ENCODE measurements around the gene AMH. TPM values are rescaled to one million over a fixed set of nuclear protein-coding genes. Genes with fewer than 3 reads are reported as not detected.

Gene AMH
- total RNA-seq, 4 donors from 2014 or later: 0.33 to 4.2 TPM; not detected in 2

DNA sequence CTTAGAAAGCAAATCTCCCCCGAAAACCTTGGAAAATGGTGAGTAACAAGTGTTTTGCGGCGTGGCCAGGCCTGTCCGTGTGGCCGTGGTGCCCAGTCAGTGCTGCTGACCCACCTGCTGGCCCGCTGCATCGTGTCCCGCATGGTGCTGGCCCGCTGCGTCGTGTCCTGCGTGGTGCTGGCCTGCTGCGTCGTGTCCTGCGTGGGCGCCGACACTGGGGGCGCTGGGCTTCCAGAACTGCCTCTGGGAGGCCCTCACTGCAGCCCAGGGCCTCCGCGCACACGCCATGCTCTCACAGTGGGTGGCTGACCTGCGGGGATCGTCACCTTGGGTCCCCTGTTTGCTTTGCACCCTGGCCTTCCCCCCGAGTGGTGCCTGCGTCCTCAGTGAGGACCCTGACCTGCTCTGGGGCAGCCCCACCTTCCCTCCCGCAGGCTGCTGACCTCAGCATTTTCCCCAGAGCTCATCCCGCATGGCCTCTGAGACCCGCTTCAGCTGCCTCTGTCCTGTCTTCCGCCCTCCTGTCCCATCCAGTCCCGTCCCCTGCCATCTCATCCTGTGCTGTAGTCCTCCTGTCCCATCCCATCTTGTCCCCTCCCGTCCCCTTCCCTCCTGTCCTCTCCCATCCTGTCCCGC, 23.6 kb upstream of the AMH start:
- Histone ChIP-seq H3K9me3 (no peaks in the 10 kb centered on the region), H3K36me3 (peaks cover 59 to 68% of the 10 kb centered on the region in 2 donors), H3K4me1 (no peaks in the 10 kb centered on the region), H3K27ac (no peak overlapping the region), H3K27me3 (no peaks in the 10 kb centered on the region), H3K4me3 (replicated peaks in 1 of 3) (no peak overlapping the region)
- TF ChIP-seq, protein P1, sequence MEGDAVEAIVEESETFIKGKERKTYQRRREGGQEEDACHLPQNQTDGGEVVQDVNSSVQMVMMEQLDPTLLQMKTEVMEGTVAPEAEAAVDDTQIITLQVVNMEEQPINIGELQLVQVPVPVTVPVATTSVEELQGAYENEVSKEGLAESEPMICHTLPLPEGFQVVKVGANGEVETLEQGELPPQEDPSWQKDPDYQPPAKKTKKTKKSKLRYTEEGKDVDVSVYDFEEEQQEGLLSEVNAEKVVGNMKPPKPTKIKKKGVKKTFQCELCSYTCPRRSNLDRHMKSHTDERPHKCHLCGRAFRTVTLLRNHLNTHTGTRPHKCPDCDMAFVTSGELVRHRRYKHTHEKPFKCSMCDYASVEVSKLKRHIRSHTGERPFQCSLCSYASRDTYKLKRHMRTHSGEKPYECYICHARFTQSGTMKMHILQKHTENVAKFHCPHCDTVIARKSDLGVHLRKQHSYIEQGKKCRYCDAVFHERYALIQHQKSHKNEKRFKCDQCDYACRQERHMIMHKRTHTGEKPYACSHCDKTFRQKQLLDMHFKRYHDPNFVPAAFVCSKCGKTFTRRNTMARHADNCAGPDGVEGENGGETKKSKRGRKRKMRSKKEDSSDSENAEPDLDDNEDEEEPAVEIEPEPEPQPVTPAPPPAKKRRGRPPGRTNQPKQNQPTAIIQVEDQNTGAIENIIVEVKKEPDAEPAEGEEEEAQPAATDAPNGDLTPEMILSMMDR (IDR thresholded peaks at IDR 0.05): no peak
- no peak for TF ChIP-seq POLR2A (IDR thresholded peaks at IDR 0.05)
- intact Hi-C loops (cut with DNase I): loop anchor here (10.0 kb wide), 1 partner anchor 159 kb away; no protein-coding TSS in a partner anchor
- DNase-seq: no peak
- WGBS, 2 donors: 94 to 99% methylated on average over 20 to 31 of the region's 32 CpGs

DNA sequence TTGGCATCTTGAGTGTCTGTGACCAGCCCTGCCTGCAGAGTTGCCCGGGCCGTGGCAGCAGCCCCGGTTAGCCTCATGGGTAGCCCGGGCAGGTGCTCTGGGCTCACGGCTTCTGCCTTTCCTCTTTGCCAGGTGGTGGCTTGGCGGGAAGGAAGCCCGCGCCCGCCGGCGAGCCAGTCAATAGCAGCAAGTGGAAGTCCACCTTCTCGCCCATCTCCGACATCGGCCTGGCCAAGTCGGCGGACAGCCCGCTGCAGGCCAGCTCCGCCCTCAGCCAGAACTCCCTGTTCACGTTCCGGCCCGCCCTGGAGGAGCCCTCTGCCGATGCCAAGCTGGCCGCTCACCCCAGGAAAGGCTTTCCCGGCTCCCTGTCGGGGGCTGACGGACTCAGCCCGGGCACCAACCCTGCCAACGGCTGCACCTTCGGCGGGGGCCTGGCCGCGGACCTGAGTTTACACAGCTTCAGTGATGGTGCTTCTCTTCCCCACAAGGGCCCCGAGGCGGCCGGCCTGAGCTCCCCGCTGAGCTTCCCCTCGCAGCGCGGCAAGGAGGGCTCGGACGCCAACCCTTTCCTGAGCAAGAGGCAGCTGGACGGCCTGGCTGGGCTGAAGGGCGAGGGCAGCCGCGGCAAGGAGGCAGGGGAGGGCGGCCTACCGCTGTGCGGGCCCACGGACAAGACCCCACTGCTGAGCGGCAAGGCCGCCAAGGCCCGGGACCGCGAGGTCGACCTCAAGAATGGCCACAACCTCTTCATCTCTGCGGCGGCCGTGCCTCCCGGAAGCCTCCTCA, 22.9 kb upstream of the AMH start:
- TF ChIP-seq, protein P1 (IDR thresholded peaks at IDR 0.05): no peak
- TF ChIP-seq POLR2A (IDR thresholded peaks at IDR 0.05): no peak
- Histone ChIP-seq H3K27me3 (no peaks in the 10 kb centered on the region), H3K4me3 (replicated peaks in 1 of 3) (no peak overlapping the region), H3K27ac (no peak overlapping the region), H3K36me3 (peaks cover 59 to 70% of the 10 kb centered on the region in 2 donors), H3K4me1 (no peaks in the 10 kb centered on the region), H3K9me3 (no peaks in the 10 kb centered on the region)
- 95 to 98% methylated on average over 19 to 33 of the region's 59 CpGs for WGBS, 2 donors
- no peak for DNase-seq
- intact Hi-C loops (cut with DNase I): loop anchor here (10.0 kb wide), 1 partner anchor 159 kb away; no protein-coding TSS in a partner anchor

DNA sequence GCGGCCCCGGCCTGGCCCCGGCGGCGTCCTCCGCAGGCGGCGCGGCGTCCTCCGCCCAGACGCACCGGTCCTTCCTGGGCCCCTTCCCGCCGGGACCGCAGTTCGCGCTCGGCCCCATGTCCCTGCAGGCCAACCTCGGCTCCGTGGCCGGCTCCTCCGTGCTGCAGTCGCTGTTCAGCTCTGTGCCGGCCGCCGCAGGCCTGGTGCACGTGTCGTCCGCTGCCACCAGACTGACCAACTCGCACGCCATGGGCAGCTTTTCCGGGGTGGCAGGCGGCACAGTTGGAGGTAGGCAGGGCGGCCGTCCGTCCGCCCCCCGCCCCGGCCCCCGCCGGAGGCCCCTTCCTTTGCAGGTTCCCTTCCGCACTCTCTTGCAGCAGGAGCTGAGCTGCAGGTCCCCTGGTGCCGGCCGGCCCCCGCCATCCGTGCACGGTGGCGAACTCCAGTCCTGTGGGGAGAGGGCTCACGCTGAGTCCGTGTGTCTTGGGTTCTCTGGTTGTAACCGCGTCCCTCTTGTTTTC, 22.2 kb upstream of the AMH start:
- no peaks in the 10 kb centered on the region for H3K9me3 ChIP-seq
- 96 to 100% methylated on average over 6 to 44 of the region's 53 CpGs for WGBS, 2 donors
- no peaks in the 10 kb centered on the region for H3K4me1 ChIP-seq
- no peak overlapping the region for H3K4me3 ChIP-seq (replicated peaks in 1 of 3)
- TF ChIP-seq, protein P1 (IDR thresholded peaks at IDR 0.05): no peak
- TF ChIP-seq POLR2A (IDR thresholded peaks at IDR 0.05): no peak
- intact Hi-C loops (cut with DNase I): loop anchor here (10.0 kb wide), 1 partner anchor 158 kb away; no protein-coding TSS in a partner anchor
- H3K27me3 ChIP-seq: no peaks in the 10 kb centered on the region
- no peak for DNase-seq
- H3K36me3 ChIP-seq: peaks cover 57 to 69% of the 10 kb centered on the region in 2 donors
- no peak overlapping the region for H3K27ac ChIP-seq

DNA sequence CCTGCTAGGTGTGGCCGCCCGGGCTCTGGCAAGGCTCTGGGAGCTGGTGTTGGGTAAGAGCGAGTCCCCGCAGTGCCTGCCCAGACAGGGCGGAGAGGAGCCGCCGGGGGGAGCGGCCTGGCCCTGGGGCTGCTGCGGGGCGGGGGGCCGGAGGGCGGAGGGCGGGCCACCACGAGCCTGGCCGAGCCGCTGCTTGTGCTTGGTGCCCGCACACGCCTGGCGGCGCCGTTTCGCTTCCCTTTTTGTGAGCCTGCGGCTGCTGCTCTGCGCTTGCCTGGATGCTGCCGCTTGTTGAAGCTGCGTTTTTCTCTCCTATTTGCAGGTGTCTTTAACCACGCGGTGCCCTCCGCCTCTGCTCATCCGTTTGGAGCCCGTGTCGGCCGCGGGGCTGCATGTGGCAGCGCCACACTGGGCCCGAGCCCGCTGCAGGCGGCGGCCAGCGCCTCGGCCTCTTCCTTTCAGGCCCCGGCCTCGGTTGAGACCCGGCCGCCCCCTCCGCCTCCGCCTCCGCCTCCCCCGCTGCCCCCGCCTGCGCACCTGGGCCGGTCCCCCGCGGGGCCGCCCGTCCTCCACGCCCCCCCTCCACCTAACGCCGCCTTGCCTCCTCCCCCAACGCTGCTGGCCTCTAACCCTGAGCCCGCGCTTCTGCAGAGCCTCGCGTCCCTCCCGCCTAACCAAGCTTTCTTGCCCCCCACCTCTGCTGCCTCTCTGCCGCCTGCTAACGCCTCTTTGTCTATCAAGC, 21.5 kb upstream of the AMH start:
- H3K9me3 ChIP-seq: no peaks in the 10 kb centered on the region
- H3K4me3 ChIP-seq (replicated peaks in 1 of 3): no peak overlapping the region
- H3K36me3 ChIP-seq: peaks cover 56 to 62% of the 10 kb centered on the region in 2 donors
- DNase-seq: no peak
- intact Hi-C loops (cut with DNase I): loop anchor here (10.0 kb wide), 1 partner anchor 157 kb away; no protein-coding TSS in a partner anchor
- H3K27ac ChIP-seq: no peak overlapping the region
- H3K27me3 ChIP-seq: no peaks in the 10 kb centered on the region
- TF ChIP-seq, protein P1 (IDR thresholded peaks at IDR 0.05): no peak
- TF ChIP-seq POLR2A (IDR thresholded peaks at IDR 0.05): no peak
- no peaks in the 10 kb centered on the region for H3K4me1 ChIP-seq
- 95% methylated on average over 48 to 51 of the region's 67 CpGs for WGBS, 2 donors

Measured in thyroid gland (tissue), 4 donors.